GM12872 (cell line): ENCODE measurements around the gene GNB1L.

ENCODE experiments used
- TF ChIP-seq, protein P1 (sequence below): IDR thresholded peaks from 3 replicates; pipeline ENCODE4 v1.5.1; 2011; ENCODE audit warnings: low read depth, mild to moderate bottlenecking, low read length, moderate library complexity; ENCODE audit not compliant: insufficient read depth

GNB1L gene

DNA sequence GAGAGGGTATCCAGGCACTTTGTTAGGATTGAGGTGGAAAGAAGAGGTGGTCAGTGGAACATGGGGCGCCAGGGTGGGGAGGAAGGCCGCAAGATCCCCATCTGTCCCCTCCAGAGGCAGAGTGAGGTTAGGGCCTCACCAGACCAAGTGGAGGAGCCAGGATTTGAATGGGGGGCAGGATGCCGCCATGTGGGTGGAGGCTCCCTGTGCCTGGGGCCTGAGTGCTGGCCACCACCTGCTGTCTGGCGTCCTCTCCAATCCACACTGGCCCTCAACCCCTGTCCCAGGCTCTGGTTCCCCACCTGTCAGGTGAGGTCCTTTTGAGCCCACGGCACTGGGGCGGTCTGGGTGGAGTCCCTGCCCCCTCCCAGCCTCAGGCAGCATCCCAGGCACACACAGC is 111.6 kb downstream of the GNB1L start:
- TF ChIP-seq, protein P1, sequence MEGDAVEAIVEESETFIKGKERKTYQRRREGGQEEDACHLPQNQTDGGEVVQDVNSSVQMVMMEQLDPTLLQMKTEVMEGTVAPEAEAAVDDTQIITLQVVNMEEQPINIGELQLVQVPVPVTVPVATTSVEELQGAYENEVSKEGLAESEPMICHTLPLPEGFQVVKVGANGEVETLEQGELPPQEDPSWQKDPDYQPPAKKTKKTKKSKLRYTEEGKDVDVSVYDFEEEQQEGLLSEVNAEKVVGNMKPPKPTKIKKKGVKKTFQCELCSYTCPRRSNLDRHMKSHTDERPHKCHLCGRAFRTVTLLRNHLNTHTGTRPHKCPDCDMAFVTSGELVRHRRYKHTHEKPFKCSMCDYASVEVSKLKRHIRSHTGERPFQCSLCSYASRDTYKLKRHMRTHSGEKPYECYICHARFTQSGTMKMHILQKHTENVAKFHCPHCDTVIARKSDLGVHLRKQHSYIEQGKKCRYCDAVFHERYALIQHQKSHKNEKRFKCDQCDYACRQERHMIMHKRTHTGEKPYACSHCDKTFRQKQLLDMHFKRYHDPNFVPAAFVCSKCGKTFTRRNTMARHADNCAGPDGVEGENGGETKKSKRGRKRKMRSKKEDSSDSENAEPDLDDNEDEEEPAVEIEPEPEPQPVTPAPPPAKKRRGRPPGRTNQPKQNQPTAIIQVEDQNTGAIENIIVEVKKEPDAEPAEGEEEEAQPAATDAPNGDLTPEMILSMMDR: no peak

DNA sequence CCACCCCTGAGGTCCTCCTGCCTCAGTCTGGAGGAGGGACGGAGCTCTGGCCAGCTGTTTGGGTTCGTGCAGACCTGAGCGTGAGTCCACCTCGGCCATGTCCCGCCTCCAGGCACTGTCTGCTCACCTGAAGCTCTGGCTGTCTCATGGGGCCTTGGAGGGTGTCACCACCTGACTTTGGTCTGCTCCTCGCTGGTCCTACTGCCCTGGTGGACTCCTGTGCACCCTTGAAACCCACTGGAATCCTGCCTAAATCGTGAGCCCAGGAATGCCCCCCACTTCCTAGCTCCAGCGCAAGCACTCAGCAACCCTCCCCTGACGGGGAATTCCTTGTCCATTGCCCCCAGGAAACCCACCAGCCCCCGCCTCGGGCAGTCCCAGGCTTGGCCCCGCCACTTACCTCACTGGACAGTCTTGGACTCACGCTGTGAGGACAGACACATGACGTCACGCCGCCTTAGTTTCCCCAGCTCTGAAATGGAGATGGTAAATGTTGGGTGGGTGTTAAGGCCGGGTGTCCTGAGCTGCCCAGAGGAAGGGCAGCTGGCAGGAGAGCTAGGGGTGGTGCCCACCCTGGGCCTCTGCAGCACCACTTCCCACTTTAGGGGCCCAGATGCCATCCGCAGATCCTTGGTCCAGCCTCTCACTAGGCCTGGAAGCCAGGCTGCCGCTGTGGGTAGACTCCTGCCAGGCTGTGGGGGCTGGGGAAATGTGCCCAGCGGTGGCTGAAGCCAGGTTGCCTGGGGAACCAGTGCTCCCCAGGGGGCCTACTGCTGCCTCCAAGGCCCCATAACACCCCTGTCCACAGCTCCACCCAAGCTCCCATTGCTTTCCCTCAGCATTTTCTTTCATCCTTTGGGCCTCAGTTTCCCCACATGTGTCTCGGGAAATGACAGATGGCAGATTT is 112.3 kb downstream of the GNB1L start:
- TF ChIP-seq, protein P1: no peak

DNA sequence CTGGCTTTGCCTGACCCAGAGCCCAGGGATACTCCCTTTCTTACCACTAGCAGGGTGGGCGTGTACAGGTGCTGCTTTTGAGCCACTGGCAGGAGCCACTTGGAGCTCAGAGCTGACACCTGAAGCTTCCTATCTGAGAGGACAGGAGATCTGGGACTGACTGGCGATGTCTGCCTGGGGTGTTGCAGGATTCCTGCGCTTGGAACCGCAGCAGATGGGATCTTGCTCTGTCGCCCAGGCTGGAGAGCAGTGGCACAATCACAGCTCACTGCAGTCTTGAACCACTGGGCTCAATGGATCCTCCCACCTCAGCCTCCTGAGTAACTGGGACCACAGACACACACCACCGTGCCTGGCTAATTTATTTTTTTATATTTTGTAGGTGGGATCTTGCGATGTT is 113.6 kb downstream of the GNB1L start:
- TF ChIP-seq, protein P1: no peak

DNA sequence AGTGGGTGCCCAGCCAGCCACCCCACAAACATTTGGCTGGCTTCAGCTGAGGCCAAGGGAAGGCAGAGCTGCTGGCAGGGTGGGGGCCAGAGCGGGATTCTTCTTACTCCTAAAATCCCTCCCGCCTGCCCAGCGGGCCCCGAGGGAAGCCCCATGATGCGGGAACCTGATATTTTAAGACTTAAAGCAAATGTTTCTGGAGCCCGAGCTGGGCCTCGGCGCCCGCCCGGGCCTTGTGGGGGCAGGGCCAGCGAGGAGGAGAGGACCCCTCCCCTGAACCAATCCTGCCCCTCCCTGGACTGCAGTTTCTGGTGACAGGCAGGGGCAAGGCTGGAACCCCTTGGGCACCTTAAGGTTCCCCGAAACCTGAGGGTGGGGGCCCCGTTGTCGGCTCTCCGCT is 114.1 kb downstream of the GNB1L start:
- TF ChIP-seq, protein P1: no peak

DNA sequence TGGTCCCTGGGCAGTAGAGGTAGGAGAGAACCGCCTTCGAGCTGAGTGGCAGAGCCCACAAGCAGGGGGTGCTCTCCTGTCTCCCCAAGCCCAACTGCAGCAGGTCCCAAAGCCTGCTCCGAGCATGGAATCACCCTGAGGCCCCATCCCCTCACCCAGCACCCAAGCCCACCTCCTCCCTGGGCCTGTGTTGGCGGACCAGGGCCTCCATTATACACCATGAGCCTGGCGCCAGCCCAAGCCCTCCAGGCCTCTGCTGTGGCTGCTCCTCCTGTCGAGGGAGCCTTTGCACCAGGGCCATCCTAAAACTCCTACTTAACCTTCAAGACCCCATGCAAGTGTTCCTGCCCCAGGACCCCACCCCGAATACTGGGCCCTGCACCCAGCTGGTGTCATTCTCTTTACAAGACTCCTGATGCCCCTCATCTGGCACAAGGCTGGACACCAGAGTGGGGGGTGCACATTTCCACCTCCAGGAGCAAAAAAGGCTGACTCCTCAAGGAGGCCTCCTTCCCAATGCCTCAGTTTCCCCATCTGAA is 114.7 kb downstream of the GNB1L start:
- TF ChIP-seq, protein P1: no peak

DNA sequence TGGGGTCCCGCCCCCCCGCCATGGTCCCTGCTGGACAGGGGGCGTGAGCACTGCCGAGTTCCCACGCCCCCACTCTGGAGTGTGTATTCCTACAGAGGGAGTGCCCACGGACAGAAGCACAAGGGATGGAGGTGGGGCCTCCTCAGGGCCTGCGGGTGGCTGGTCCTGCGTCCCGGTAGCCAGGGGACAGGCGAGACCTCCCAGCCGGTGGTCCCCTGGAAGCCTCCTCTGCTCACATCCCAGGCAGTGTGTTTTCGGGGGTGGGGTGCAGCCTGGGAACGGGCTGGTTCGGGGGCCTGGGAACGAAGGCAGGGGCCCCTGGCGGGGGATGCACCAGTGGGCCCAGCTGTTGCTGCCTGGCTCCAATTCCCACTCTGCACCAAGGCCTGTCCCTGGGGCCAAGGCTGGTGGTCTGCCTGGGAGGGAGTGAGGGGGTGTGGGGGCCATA is 115.2 kb downstream of the GNB1L start:
- TF ChIP-seq, protein P1: no peak

DNA sequence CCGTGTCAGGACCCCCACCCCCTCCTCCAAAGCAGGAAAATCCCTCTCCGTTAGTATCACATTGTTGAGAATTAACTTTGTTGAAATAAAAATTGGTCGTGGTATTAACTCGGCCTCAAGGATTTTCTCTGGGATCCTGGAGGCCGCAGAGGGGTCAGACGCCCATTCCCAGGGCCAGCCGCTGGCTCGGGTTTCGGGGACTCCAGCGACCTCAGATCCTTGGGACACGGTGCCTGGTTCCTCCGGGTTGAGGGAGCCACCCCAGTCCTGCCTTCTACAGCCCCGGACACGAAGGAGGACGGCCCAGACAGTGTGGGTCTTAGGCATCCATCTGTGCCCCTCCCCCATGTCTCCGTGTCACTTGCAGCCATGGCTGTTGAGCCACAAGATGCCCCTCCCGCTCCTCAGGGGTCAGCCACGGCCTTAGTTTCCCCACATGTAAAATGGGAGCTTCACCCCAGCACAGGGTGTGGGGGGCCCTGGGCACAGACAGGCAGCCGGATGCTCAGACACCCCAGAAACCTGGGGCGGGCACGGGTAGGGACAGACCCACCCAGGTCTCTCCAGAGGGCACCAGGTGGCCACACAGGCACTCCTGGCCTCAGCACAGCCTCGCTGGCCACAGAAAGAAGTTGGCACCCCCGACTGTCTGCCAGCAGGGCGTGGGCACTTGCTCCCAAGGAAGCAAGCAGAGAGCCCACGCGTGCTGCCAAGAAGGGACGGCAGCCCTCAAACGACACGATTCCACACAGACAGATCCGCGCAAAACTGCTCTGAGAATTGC is 115.8 kb downstream of the GNB1L start:
- TF ChIP-seq, protein P1: no peak
